ENCODE measurements around the gene HOXD10.

Gene HOXD10

GRCh38 chr2:176117823-176118371, 1.3 kb downstream of the HOXD10 start:
- in situ Hi-C loops (cut with HindIII; ENCODE audit: low pct_ligation_motif_present, low pct_unique_long_range_greater_than_20kb, low sequenced_read_pairs), result no loop called here
- no peak for DNase-seq

DNA sequence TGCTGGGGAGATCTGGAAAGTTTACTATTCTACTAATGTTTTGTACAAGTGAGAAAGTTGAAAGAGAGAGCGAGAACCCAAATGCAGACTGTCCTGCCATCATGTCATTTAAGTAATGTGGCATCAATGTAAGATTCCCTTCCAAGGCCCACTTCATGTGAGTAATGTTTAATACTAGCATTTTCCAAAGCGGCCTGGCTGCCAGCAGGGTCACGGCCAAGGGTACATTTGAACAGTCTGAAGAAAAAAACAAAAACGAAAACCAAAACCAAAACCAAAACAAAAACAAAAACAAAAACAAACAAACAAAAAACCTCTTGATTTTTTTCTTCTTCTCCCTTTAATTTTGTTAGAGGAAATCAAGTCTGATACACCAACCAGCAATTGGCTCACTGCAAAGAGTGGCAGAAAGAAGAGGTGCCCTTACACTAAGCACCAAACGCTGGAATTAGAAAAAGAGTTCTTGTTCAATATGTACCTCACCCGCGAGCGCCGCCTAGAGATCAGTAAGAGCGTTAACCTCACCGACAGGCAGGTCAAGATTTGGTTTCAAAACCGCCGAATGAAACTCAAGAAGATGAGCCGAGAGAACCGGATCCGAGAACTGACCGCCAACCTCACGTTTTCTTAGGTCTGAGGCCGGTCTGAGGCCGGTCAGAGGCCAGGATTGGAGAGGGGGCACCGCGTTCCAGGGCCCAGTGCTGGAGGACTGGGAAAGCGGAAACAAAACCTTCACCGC, 2.2 kb downstream of the HOXD10 start:
- DNase-seq, result no peak
- in situ Hi-C loops (cut with HindIII; ENCODE audit: low pct_ligation_motif_present, low pct_unique_long_range_greater_than_20kb, low sequenced_read_pairs), result no loop called here

- in situ Hi-C loops (cut with HindIII; ENCODE audit: low pct_ligation_motif_present, low pct_unique_long_range_greater_than_20kb, low sequenced_read_pairs), result no loop called here
- no peak for DNase-seq
Observed at GRCh38 chr2:176120364-176121189, 4.0 kb downstream of the HOXD10 start.

DNA sequence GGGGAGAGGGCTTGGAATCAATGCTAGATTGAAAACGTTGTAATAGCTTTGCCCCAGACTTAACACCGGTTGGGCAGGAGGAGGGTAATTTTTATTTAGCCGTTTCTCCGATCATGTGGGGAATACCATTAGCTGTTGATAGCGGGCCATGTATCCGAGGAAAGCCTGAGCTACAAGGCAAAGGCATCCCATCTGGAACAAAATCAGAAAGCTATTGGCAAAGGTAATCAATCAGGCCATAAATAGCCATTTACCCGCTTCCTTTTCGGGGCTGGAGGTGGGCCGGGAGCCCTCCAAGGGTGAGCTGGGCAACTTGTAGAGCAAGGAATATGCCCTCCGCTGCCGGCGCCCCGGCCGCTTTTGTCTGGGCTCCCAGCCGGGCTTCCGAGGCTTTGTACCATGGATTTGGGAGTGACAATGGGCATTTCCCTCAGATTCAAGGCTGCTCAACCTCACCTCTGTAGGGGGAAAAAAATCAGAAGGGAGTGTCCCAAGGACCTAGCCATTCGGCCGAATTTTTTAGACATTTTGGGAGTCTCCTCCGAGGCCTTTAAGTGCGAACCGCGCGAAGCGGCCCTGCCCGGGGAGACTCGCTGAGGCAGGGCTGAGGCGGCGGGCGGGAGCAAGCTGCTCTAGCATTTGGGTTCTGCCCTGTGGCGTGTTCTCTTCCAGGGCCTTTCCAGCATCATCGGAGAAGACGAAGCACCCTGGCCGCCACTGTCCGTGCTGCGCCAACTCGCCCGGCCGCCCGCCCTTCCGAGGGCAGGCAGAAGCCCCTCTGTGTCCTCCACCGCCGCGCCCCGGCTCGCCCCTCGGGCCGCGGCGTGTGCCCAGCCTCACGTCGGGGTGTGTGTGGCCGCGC, 4.8 kb downstream of the HOXD10 start:
- in situ Hi-C loops (cut with HindIII; ENCODE audit: low pct_ligation_motif_present, low pct_unique_long_range_greater_than_20kb, low sequenced_read_pairs), result no loop called here
- DNase-seq, result no peak

DNA sequence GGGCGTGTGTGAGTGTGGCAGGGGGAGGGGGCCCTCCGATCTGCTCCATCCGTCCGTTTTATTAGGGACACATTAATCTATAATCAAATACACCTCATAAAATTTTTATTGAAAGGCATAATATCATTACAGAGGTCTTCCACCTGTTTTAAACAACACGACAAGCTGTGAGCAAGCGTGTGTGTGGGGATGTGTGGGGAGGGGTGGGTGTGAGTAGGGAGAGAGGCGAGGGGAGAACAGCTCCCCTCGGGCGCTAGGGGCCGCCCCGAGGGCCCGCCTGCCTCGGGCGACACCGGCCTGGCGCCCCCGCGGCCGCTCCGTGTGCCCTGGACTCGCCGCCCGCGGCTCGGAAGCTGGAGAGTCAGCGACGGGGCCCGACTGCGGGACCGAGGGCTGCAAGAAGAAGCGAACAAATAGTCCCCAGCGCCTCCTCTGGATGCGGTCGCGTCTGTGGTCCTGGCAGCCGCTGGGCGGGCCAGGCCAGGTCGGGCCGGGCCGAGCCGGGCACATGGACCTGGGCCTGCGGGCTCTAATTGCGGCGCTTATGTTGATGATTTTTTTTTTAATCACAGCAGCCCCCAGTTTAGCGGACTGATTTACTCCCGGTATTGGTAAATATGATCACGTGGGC, 5.6 kb downstream of the HOXD10 start:
- DNase-seq, result peak; percentile 64
- in situ Hi-C loops (cut with HindIII; ENCODE audit: low pct_ligation_motif_present, low pct_unique_long_range_greater_than_20kb, low sequenced_read_pairs), result no loop called here

DNA sequence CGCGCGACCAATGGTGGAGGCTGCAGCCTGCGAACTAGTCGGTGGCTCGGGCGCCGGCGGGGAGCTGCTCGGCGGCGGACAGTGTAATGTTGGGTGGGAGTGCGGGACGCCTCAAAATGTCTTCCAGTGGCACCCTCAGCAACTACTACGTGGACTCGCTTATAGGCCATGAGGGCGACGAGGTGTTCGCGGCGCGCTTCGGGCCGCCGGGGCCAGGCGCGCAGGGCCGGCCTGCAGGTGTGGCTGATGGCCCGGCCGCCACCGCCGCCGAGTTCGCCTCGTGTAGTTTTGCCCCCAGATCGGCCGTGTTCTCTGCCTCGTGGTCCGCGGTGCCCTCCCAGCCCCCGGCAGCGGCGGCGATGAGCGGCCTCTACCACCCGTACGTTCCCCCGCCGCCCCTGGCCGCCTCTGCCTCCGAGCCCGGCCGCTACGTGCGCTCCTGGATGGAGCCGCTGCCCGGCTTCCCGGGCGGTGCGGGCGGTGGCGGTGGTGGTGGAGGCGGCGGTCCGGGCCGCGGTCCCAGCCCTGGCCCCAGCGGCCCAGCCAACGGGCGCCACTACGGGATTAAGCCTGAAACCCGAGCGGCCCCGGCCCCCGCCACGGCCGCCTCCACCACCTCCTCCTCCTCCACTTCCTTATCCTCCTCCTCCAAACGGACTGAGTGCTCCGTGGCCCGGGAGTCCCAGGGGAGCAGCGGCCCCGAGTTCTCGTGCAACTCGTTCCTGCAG, 6.3 kb downstream of the HOXD10 start, which contains the start of gene HOXD9:
TSS of gene HOXD9 (plus strand) at position 37 of the 728 bp plus-strand sequence. CDS start at position 87, 50 bp downstream.
- DNase-seq, result peak; percentile 83
- in situ Hi-C loops (cut with HindIII; ENCODE audit: low pct_ligation_motif_present, low pct_unique_long_range_greater_than_20kb, low sequenced_read_pairs), result no loop called here

- DNase-seq, result no peak
- in situ Hi-C loops (cut with HindIII; ENCODE audit: low pct_ligation_motif_present, low pct_unique_long_range_greater_than_20kb, low sequenced_read_pairs), result no loop called here
Observed at GRCh38 chr2:176123411-176124109, 7.0 kb downstream of the HOXD10 start.

DNA sequence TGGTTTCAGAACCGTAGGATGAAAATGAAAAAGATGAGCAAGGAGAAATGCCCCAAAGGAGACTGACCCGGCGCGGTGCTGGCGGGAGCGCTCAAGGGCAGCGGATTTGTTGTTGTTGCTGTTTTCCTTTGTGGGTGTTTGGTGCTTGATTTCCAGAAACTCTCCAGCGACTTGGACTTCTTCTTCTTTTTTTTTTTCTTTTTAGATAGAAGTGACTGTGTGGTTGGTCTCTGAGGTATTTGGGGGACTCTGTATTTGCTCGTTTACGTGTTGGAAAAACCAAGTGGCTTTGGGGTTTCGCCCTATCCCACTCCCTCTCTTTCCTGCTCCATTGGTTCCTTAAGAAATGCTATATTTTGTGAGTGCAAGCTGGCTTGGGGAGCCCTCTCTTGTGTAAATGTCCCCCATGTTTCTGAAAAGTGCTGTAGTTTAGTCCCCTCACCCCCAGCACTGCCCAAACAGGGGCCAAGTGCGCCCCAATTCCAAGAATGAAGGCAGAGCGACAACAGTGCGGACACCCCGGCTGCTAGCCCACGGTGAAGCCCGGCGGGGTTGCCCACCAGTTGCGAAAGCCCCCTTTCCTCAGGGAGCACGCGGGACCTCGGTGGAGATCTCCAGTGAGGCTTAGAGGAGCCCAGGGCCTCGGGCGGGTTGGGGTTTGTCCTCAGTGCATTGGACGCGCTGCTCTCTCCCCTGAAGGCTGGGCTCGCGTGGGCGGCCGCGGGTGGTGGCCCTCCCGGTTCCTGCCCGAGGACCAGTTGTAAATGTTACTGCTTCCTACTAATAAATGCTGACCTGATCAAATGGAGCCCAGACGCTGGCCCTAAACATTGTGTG, 7.8 kb downstream of the HOXD10 start:
- in situ Hi-C loops (cut with HindIII; ENCODE audit: low pct_ligation_motif_present, low pct_unique_long_range_greater_than_20kb, low sequenced_read_pairs), result no loop called here
- DNase-seq, result no peak

DNA sequence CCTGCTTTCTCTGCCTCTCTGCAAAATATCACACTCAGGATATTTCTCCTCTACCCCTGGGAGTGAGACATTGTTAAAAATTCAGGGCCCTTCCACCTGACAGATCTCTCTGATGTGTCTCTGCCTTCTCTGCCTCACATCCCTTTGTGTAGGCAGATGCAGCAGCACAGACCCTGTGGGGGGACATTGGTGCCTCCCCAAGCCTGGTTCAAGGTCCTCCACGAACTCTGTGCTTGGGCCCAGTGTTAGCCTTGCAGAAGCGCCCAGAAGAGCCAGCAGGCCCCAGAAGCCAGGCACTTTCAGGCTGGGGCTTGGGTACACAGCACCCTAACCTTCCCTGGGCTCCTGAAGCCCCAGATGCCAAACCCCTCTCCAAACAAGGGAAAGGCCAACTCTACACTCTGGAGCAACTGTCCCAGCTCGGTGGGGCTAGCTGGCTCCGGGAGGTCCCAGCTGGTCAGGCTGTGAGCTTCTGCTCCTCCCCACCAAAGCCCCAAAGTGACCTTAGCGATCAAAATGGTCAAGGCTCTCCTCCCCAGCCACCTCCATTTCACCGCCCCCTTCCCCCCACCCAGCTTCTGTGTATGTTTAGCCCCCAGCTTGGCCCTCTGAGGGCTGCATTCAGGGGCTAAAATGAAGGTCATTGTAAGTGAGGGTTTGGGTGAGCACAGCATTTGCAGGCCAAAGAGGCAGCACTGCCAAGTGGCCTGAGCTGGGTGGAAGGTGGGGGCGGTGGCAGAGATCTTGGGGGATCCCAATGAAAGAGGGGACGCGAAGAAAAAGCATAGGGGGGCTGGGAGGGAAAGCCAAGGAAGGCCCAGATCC, 8.6 kb downstream of the HOXD10 start:
- DNase-seq, result no peak
- in situ Hi-C loops (cut with HindIII; ENCODE audit: low pct_ligation_motif_present, low pct_unique_long_range_greater_than_20kb, low sequenced_read_pairs), result loop anchor here (25.0 kb wide), 2 partner anchors 312 to 537 kb away; no protein-coding TSS in a partner anchor

- DNase-seq, result no peak
- in situ Hi-C loops (cut with HindIII; ENCODE audit: low pct_ligation_motif_present, low pct_unique_long_range_greater_than_20kb, low sequenced_read_pairs), result loop anchor here (25.0 kb wide), 2 partner anchors 312 to 537 kb away; no protein-coding TSS in a partner anchor
Observed at GRCh38 chr2:176125772-176126054, 9.1 kb downstream of the HOXD10 start.

GRCh38 chr2:176126929-176127773, 10.6 kb downstream of the HOXD10 start:
- in situ Hi-C loops (cut with HindIII; ENCODE audit: low pct_ligation_motif_present, low pct_unique_long_range_greater_than_20kb, low sequenced_read_pairs), result loop anchor here (25.0 kb wide), 2 partner anchors 310 to 535 kb away; no protein-coding TSS in a partner anchor
- DNase-seq, result peak; percentile 67

DNA sequence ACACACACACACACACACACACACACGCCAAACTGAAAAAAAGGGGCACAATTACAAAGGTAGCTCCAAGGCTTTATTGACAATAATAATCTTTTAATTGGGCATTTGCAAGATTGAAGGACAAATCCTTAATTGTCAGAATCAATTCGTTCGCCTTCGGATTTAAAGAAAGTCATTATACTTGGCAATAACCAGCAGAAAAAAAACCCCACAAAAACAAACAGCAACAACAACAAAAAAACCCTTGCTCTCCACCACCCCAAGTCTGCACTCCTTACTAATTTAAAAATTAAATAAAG, 11.1 kb downstream of the HOXD10 start:
- in situ Hi-C loops (cut with HindIII; ENCODE audit: low pct_ligation_motif_present, low pct_unique_long_range_greater_than_20kb, low sequenced_read_pairs), result loop anchor here (25.0 kb wide), 2 partner anchors 310 to 535 kb away; no protein-coding TSS in a partner anchor
- no peak for DNase-seq

DNA sequence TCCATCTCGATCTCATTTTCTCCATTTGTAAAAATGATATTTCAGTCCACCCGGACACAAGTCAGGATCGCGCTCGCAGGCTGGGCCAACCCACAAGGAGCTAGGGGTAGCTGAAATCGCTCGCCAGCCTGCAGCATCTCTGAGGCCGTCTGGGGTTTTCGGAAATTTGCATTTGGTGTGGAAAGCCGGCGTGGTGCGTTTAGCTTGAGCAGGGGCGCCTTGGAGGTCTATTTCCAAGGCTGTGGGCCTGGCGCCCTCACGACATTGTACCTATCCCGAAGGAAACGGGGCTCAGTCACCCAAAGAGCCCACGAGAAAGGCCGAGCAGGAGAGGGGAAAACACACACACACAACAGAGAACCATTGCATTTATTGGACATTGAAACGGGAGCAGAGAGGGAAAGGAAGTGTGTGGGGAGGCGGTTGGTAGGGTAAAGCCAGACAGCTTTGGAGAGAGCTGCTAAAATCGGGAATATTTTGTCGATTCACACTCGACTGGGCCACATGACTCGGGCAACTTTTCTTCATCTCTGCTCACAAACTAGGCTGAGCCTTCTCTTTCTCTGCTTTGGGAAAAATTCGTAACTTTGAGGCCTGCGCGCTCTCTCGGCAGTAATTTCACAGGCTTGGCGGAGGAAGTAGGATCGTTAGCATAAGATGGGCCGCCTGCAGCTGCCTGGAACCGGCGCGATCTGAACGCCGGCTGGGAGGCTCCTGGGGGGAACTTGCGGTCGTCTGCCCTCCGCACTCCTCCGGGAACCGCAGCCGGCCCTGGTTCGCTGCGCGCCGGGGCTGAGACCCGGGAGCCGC, 11.8 kb downstream of the HOXD10 start:
- no peak for DNase-seq
- in situ Hi-C loops (cut with HindIII; ENCODE audit: low pct_ligation_motif_present, low pct_unique_long_range_greater_than_20kb, low sequenced_read_pairs), result loop anchor here (25.0 kb wide), 2 partner anchors 309 to 534 kb away; no protein-coding TSS in a partner anchor
